ENCODE measurements around the gene CEP120. TPM values are rescaled to one million over a fixed set of nuclear protein-coding genes. Genes with fewer than 3 reads are reported as not detected.

CEP120 gene
- total RNA-seq, 1 donor from 2014 or later = 19.0 TPM

GRCh38 chr5:123397538-123397937, 25.7 kb downstream of the CEP120 start:
- H3K27me3 Mint-ChIP-seq (ENCODE audit: low read depth, unreplicated experiment) = no peaks in the 10 kb centered on the region
- no peak overlapping the region for H3K4me3 ChIP-seq (ENCODE audit: insufficient read depth, low read depth, low read length)
- H3K4me1 ChIP-seq (ENCODE audit: insufficient read depth, low read length) = no peaks in the 10 kb centered on the region
- no peaks in the 10 kb centered on the region for H3K9me3 Mint-ChIP-seq (ENCODE audit: unreplicated experiment)
- H3K4me3 Mint-ChIP-seq (ENCODE audit: unreplicated experiment) = no peak overlapping the region
- no peak overlapping the region for H3K27ac Mint-ChIP-seq (ENCODE audit: unreplicated experiment)
- no peak overlapping the region for H3K4me2 ChIP-seq (ENCODE audit: low read length)
- no peaks in the 10 kb centered on the region for H4K20me1 ChIP-seq (ENCODE audit: insufficient read depth, low read length)
- no peak for FAIRE-seq
- peaks cover 10% of the 10 kb centered on the region for H3K36me3 Mint-ChIP-seq (ENCODE audit: low read depth, unreplicated experiment)
- no peaks in the 10 kb centered on the region for H3K27me3 ChIP-seq (ENCODE audit: insufficient read depth, low read length)
- no peaks in the 10 kb centered on the region for H3K79me2 ChIP-seq (ENCODE audit: insufficient read depth, low read length)
- no peak overlapping the region for H2AFZ ChIP-seq (ENCODE audit: low read depth, low read length)
- H3K9me3 ChIP-seq (ENCODE audit: insufficient read depth, low read depth, low read length) = no peaks in the 10 kb centered on the region
- peaks cover 23% of the 10 kb centered on the region for H3K36me3 ChIP-seq (ENCODE audit: insufficient read depth, low read length)
- H3K27ac ChIP-seq (ENCODE audit: low read depth, low read length) = no peak overlapping the region
- no peaks in the 10 kb centered on the region for H3K4me1 Mint-ChIP-seq (ENCODE audit: low read depth, unreplicated experiment)
- TF ChIP-seq CTCF (IDR thresholded peaks at IDR 0.05; ENCODE audit: insufficient read depth, low read depth, low read length) (no peak), EZH2 (IDR thresholded peaks at IDR 0.05; ENCODE audit: insufficient read depth, low read length) (no peak)
- no peak overlapping the region for H3K9ac ChIP-seq (ENCODE audit: low read length)
- DNase-seq (ENCODE audit: low read depth) = no peak

GRCh38 chr5:123391009-123391408, 32.2 kb downstream of the CEP120 start:
- Histone ChIP-seq H3K4me3 (ENCODE audit: insufficient read depth, low read depth, low read length) (no peak overlapping the region), H3K9me3 (ENCODE audit: insufficient read depth, low read depth, low read length) (no peaks in the 10 kb centered on the region), H3K36me3 (ENCODE audit: insufficient read depth, low read length) (peaks cover 17% of the 10 kb centered on the region), H3K27me3 (ENCODE audit: insufficient read depth, low read length) (no peaks in the 10 kb centered on the region), H3K4me1 (ENCODE audit: insufficient read depth, low read length) (no peaks in the 10 kb centered on the region), H4K20me1 (ENCODE audit: insufficient read depth, low read length) (no peaks in the 10 kb centered on the region), H3K9ac (ENCODE audit: low read length) (no peak overlapping the region), H3K27ac (ENCODE audit: low read depth, low read length) (no peak overlapping the region), H3K79me2 (ENCODE audit: insufficient read depth, low read length) (no peaks in the 10 kb centered on the region), H2AFZ (ENCODE audit: low read depth, low read length) (no peak overlapping the region), H3K4me2 (ENCODE audit: low read length) (no peak overlapping the region)
- no peak overlapping the region for H3K4me3 Mint-ChIP-seq (ENCODE audit: unreplicated experiment)
- H3K27me3 Mint-ChIP-seq (ENCODE audit: low read depth, unreplicated experiment) = no peaks in the 10 kb centered on the region
- no peaks in the 10 kb centered on the region for H3K9me3 Mint-ChIP-seq (ENCODE audit: unreplicated experiment)
- FAIRE-seq = no peak
- DNase-seq (ENCODE audit: low read depth) = no peak
- H3K36me3 Mint-ChIP-seq (ENCODE audit: low read depth, unreplicated experiment) = peaks cover 8% of the 10 kb centered on the region
- TF ChIP-seq EZH2 (IDR thresholded peaks at IDR 0.05; ENCODE audit: insufficient read depth, low read length) (no peak), CTCF (IDR thresholded peaks at IDR 0.05; ENCODE audit: insufficient read depth, low read depth, low read length) (no peak)
- no peak overlapping the region for H3K27ac Mint-ChIP-seq (ENCODE audit: unreplicated experiment)
- H3K4me1 Mint-ChIP-seq (ENCODE audit: low read depth, unreplicated experiment) = no peaks in the 10 kb centered on the region

DNA sequence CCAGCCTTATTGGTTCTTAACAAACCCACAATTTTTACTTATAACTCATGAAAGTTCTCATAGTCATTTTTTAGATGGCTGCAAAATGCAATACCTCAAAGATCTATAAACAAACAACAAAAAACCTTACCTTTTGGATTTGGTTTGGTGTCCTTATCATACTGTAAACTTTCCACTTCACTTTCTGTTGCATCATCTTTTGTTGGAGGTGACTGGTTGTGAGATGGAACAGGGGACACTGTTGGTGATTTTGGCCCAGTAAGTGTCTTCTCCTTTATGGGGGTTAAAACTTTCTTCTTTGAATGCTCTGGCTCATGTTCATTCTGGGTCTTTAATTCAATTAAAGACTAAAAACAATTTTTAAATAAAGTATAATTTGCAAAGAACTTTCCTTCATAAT, 33.4 kb downstream of the CEP120 start:
- Histone ChIP-seq H3K27ac (ENCODE audit: low read depth, low read length) (no peak overlapping the region), H3K9me3 (ENCODE audit: insufficient read depth, low read depth, low read length) (no peaks in the 10 kb centered on the region), H3K9ac (ENCODE audit: low read length) (no peak overlapping the region), H3K4me2 (ENCODE audit: low read length) (no peak overlapping the region), H4K20me1 (ENCODE audit: insufficient read depth, low read length) (no peaks in the 10 kb centered on the region), H3K36me3 (ENCODE audit: insufficient read depth, low read length) (peaks cover 17% of the 10 kb centered on the region), H3K4me1 (ENCODE audit: insufficient read depth, low read length) (no peaks in the 10 kb centered on the region), H3K4me3 (ENCODE audit: insufficient read depth, low read depth, low read length) (no peak overlapping the region), H3K79me2 (ENCODE audit: insufficient read depth, low read length) (no peaks in the 10 kb centered on the region), H3K27me3 (ENCODE audit: insufficient read depth, low read length) (no peaks in the 10 kb centered on the region), H2AFZ (ENCODE audit: low read depth, low read length) (no peak overlapping the region)
- Mint-ChIP-seq H3K4me1 (ENCODE audit: low read depth, unreplicated experiment) (no peaks in the 10 kb centered on the region), H3K36me3 (ENCODE audit: low read depth, unreplicated experiment) (peaks cover 10% of the 10 kb centered on the region), H3K9me3 (ENCODE audit: unreplicated experiment) (no peaks in the 10 kb centered on the region), H3K4me3 (ENCODE audit: unreplicated experiment) (no peak overlapping the region), H3K27me3 (ENCODE audit: low read depth, unreplicated experiment) (no peaks in the 10 kb centered on the region), H3K27ac (ENCODE audit: unreplicated experiment) (no peak overlapping the region)
- FAIRE-seq (no peak), DNase-seq (ENCODE audit: low read depth) (no peak)
- TF ChIP-seq CTCF (IDR thresholded peaks at IDR 0.05; ENCODE audit: insufficient read depth, low read depth, low read length) = no peak

Measured in astrocyte (in vitro differentiated cells and primary cell).